Measurements from ENCODE around the gene NTN5. TPM values are rescaled to one million over a fixed set of nuclear protein-coding genes. Genes with fewer than 3 reads are reported as not detected.

NTN5 gene
- total and polyA plus RNA-seq, 2 experiments from 2014 or later, result 0.33 TPM; not detected in 1

DNA sequence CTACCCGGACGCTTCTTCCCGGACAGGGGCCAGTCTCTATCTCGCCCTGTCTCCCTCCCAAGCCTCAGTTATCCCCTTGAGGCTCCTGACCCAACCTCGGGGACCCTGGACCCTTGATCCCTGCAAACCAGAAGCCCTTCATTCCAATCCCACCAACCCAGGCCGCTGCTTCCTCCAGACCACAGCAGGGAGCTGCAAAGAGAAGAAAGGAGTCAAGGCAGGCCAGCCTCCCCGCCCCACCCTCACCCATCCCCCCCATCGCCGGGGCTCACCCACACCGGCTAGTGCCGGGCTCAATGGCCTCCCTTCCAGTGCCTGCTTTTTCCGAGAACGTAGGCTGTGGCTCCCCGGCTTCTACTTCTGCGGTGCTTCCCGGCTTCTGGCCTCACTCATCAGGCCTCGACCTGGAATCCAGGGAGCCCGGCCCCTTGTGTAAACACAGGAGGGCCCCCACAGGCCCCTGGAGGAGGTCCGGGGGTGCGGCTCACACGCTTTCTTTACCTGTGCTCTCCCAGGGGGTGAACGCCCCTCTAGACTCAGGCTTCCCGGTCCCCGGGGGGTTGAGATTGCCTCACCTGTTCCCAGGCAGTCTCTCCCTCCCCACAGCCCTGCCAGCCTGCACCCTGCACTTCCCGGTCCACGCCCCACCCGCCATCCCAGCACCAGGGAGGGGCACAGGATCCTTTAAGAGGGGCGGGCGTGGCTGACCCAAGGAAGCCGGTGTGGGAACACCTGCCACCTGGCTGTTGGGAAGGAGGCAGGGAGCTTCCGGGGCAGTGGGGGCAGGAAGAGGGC, 58.2 kb downstream of the NTN5 start, which contains the start of gene FAM83E:
Gene FAM83E, minus strand, starts transcription at position 641 of the 795 bp plus-strand sequence. CDS start 1,704 bp downstream, outside the sequence.
- Histone ChIP-seq H3K4me1 (ENCODE audit: insufficient read depth) (peaks cover 29% of the 10 kb centered on the region), H3K4me2 (peak within 1 kb of the TSS; percentile 99), H3K36me3 (replicated peaks; ENCODE audit: insufficient read depth, low read depth) (no peaks in the 10 kb centered on the region), H3K27ac (peak within 1 kb of the TSS; percentile 86), H3K79me2 (peaks cover 38% of the 10 kb centered on the region), H2AFZ (no peak within 1 kb of the TSS), H3K27me3 (no peaks in the 10 kb centered on the region), H4K20me1 (ENCODE audit: insufficient read depth, poor library complexity, severe bottlenecking) (peaks cover 34% of the 10 kb centered on the region), H3K4me3 (no peak within 1 kb of the TSS), H3K9me3 (ENCODE audit: low read depth) (no peaks in the 10 kb centered on the region), H3K9me2 (replicated peaks; ENCODE audit: insufficient read depth) (no peaks in the 10 kb centered on the region)
- 55% methylated on average over 25 of the region's 31 CpGs for WGBS (ENCODE audit: low lambda C conversion rate, missing lambda C conversion rate)
- peak; percentile 91 for DNase-seq (ENCODE audit: low spot score)
- TF ChIP-seq EZH2 (IDR thresholded peaks at IDR 0.05; ENCODE audit: borderline replicate concordance) (no peak), EZH2phosphoT487 (IDR thresholded peaks at IDR 0.05; ENCODE audit: low read depth, severe bottlenecking, unreplicated experiment) (no peak)
- TF ChIP-seq, protein P1, sequence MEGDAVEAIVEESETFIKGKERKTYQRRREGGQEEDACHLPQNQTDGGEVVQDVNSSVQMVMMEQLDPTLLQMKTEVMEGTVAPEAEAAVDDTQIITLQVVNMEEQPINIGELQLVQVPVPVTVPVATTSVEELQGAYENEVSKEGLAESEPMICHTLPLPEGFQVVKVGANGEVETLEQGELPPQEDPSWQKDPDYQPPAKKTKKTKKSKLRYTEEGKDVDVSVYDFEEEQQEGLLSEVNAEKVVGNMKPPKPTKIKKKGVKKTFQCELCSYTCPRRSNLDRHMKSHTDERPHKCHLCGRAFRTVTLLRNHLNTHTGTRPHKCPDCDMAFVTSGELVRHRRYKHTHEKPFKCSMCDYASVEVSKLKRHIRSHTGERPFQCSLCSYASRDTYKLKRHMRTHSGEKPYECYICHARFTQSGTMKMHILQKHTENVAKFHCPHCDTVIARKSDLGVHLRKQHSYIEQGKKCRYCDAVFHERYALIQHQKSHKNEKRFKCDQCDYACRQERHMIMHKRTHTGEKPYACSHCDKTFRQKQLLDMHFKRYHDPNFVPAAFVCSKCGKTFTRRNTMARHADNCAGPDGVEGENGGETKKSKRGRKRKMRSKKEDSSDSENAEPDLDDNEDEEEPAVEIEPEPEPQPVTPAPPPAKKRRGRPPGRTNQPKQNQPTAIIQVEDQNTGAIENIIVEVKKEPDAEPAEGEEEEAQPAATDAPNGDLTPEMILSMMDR (IDR thresholded peaks at IDR 0.05; ENCODE audit: poor library complexity), result no peak

DNA sequence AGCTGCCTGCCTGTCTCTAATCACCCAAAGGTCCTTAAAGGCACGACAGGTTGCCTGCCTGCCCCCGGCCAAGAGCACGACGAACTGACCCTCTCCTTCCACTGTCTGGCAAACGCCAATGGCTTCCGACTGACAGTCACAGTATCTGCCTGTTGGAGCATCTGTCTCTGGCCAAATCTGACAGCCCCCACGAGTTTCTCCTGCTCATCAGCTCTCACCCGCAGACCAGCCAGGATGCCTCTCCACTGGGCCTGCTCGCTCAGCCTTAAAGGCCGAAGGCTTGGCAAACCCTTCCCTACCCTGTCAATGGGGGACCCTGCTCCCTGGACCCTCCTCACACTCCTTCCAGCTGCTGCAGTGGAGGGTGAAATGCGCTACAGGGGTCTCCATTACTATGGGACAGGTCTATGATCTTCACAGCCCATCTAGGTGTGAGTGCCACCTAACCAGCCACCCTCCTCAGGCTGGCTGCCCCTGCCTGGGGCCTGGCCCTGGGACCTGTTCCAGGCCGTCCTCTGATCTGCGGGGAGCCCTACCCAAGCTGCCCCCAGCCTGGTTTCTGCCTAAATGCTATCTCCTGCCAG, 58.9 kb downstream of the NTN5 start:
- Histone ChIP-seq H3K79me2 (peaks cover 38% of the 10 kb centered on the region), H3K9me3 (ENCODE audit: low read depth) (no peaks in the 10 kb centered on the region), H3K4me3 (no peak overlapping the region), H3K27me3 (no peaks in the 10 kb centered on the region), H2AFZ (no peak overlapping the region), H3K4me1 (ENCODE audit: insufficient read depth) (peaks cover 29% of the 10 kb centered on the region), H4K20me1 (ENCODE audit: insufficient read depth, poor library complexity, severe bottlenecking) (peaks cover 34% of the 10 kb centered on the region), H3K27ac (peak overlapping the region; percentile 86), H3K9me2 (replicated peaks; ENCODE audit: insufficient read depth) (no peaks in the 10 kb centered on the region), H3K4me2 (peak overlapping the region; percentile 75), H3K36me3 (replicated peaks; ENCODE audit: insufficient read depth, low read depth) (no peaks in the 10 kb centered on the region)
- 79% methylated on average over 13 of the region's 13 CpGs for WGBS (ENCODE audit: low lambda C conversion rate, missing lambda C conversion rate)
- no peak for DNase-seq (ENCODE audit: low spot score)
- TF ChIP-seq EZH2phosphoT487 (IDR thresholded peaks at IDR 0.05; ENCODE audit: low read depth, severe bottlenecking, unreplicated experiment) (no peak), EZH2 (IDR thresholded peaks at IDR 0.05; ENCODE audit: borderline replicate concordance) (no peak)
- TF ChIP-seq, protein P1 (IDR thresholded peaks at IDR 0.05; ENCODE audit: poor library complexity), result no peak

DNA sequence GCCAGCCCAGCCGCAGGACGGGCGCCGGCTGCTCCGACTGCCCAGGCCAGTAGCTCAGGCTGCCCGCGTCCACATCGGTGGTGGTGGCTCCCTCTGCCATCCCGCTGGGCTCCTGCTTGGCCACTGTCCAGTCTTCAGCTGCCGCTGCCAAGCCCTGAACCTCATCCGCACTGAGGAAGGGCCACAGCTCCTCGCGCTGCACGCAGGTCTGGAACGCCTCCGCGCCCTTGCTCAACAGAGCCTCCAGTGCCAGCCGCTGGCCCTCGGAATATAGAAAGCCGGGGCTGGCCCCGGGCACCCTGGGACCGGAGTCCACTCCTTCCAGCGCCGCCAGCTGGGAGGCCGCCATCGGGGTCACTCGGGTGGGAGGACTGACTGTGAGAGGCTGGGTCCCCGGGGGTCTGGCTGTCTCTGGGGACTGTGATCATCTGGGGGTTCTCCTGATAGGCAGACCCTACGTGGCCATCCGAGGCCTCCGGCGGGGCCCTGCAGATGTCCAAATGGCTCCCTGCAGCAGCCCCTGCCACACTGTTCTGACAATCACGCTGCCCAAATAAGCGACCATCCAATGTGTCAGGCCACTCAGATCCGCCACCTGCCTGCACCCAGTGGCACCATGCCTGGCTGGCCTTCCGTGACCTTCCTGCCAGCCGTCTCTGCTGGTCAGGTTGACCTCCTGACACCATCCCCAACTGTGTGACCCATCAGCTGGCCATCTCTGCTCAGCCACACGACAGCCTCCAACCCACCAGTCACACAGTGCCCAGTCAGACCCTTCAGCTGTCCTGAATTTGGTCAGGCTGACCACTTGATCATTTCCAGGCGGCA, 59.6 kb downstream of the NTN5 start:
- no peak for DNase-seq (ENCODE audit: low spot score)
- no peaks in the 10 kb centered on the region for H3K9me2 ChIP-seq (replicated peaks; ENCODE audit: insufficient read depth)
- H2AFZ ChIP-seq, result no peak overlapping the region
- H3K4me3 ChIP-seq, result no peak overlapping the region
- H3K36me3 ChIP-seq (replicated peaks; ENCODE audit: insufficient read depth, low read depth), result no peaks in the 10 kb centered on the region
- H3K9me3 ChIP-seq (ENCODE audit: low read depth), result no peaks in the 10 kb centered on the region
- H3K4me1 ChIP-seq (ENCODE audit: insufficient read depth), result peaks cover 29% of the 10 kb centered on the region
- WGBS (ENCODE audit: low lambda C conversion rate, missing lambda C conversion rate), result 92% methylated on average over 37 of the region's 39 CpGs
- peaks cover 32% of the 10 kb centered on the region for H3K79me2 ChIP-seq
- H3K27me3 ChIP-seq, result no peaks in the 10 kb centered on the region
- peaks cover 31% of the 10 kb centered on the region for H4K20me1 ChIP-seq (ENCODE audit: insufficient read depth, poor library complexity, severe bottlenecking)
- peak overlapping the region; percentile 86 for H3K27ac ChIP-seq
- TF ChIP-seq, protein P1 (IDR thresholded peaks at IDR 0.05; ENCODE audit: poor library complexity), result no peak
- TF ChIP-seq EZH2 (IDR thresholded peaks at IDR 0.05; ENCODE audit: borderline replicate concordance), result no peak
- TF ChIP-seq EZH2phosphoT487 (IDR thresholded peaks at IDR 0.05; ENCODE audit: low read depth, severe bottlenecking, unreplicated experiment), result no peak
- peak overlapping the region; percentile 75 for H3K4me2 ChIP-seq
